ENCODE results near the gene MAP1LC3A.

The MAP1LC3A gene

GRCh38 chr20:34529742-34530141 is 28.8 kb upstream of the MAP1LC3A start:
- Histone ChIP-seq H3K9ac (ENCODE audit: low read depth in 1 of 2, low read length in 2 of 2) (no peak overlapping the region), H3K27ac (ENCODE audit: low read depth in 2 of 2, low read length in 2 of 2) (no peak overlapping the region), H3K36me3 (ENCODE audit: control insufficient read depth in 2 of 2, insufficient read depth in 2 of 2, low read length in 2 of 2) (peaks cover 56 to 69% of the 10 kb centered on the region in 2 donors), H3K4me1 (ENCODE audit: control insufficient read depth in 2 of 2, insufficient read depth in 2 of 2, low read length in 2 of 2) (peaks cover 17 to 23% of the 10 kb centered on the region in 2 donors), H3K27me3 (ENCODE audit: control insufficient read depth in 2 of 2, insufficient read depth in 2 of 2, low read length in 2 of 2) (no peaks in the 10 kb centered on the region), H3K4me3 (ENCODE audit: low read length in 2 of 2) (no peak overlapping the region), H3K9me3 (ENCODE audit: control insufficient read depth in 2 of 2, low read length in 2 of 2) (no peaks in the 10 kb centered on the region)

GRCh38 chr20:34530342-34530741 is 28.2 kb upstream of the MAP1LC3A start:
- Histone ChIP-seq H3K27me3 (ENCODE audit: control insufficient read depth in 2 of 2, insufficient read depth in 2 of 2, low read length in 2 of 2) (no peaks in the 10 kb centered on the region), H3K4me3 (ENCODE audit: low read length in 2 of 2) (no peak overlapping the region), H3K9ac (ENCODE audit: low read depth in 1 of 2, low read length in 2 of 2) (no peak overlapping the region), H3K36me3 (ENCODE audit: control insufficient read depth in 2 of 2, insufficient read depth in 2 of 2, low read length in 2 of 2) (peaks cover 62 to 75% of the 10 kb centered on the region in 2 donors), H3K4me1 (ENCODE audit: control insufficient read depth in 2 of 2, insufficient read depth in 2 of 2, low read length in 2 of 2) (peaks cover 14 to 18% of the 10 kb centered on the region in 2 donors), H3K9me3 (ENCODE audit: control insufficient read depth in 2 of 2, low read length in 2 of 2) (no peaks in the 10 kb centered on the region), H3K27ac (ENCODE audit: low read depth in 2 of 2, low read length in 2 of 2) (no peak overlapping the region)

- H3K27me3 ChIP-seq (ENCODE audit: control insufficient read depth in 2 of 2, insufficient read depth in 2 of 2, low read length in 2 of 2) = no peaks in the 10 kb centered on the region
- H3K9me3 ChIP-seq (ENCODE audit: control insufficient read depth in 2 of 2, low read length in 2 of 2) = no peaks in the 10 kb centered on the region
- peaks cover 70 to 83% of the 10 kb centered on the region in 2 donors for H3K36me3 ChIP-seq (ENCODE audit: control insufficient read depth in 2 of 2, insufficient read depth in 2 of 2, low read length in 2 of 2)
- H3K9ac ChIP-seq (ENCODE audit: low read depth in 1 of 2, low read length in 2 of 2) = no peak overlapping the region
- no peak overlapping the region for H3K27ac ChIP-seq (ENCODE audit: low read depth in 2 of 2, low read length in 2 of 2)
- peaks cover 1 to 5% of the 10 kb centered on the region in 2 donors for H3K4me1 ChIP-seq (ENCODE audit: control insufficient read depth in 2 of 2, insufficient read depth in 2 of 2, low read length in 2 of 2)
- no peak overlapping the region for H3K4me3 ChIP-seq (ENCODE audit: low read length in 2 of 2)
Observed at GRCh38 chr20:34531608-34532265, 26.8 kb upstream of the MAP1LC3A start.

DNA sequence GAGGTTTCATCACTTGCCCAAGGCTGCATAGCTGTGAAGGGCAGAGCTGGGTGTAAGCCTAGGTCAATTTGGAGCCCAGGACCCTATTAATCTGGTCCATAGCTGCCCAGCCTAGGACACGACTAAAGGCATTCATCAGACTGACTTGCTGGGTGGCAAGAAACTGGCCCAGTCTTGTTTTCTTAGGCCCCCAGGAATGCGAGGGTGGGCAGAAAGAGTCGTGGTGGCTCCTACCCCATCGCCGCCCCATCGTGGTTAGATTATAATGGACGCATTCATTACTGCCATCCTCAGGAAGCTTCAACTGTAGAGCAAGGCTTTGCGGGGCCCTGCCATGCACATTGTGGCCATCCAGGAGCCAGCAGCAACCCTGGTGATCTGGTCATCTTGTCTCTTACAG is 26.2 kb upstream of the MAP1LC3A start:
- Histone ChIP-seq H3K27me3 (ENCODE audit: control insufficient read depth in 2 of 2, insufficient read depth in 2 of 2, low read length in 2 of 2) (no peaks in the 10 kb centered on the region), H3K9ac (ENCODE audit: low read depth in 1 of 2, low read length in 2 of 2) (no peak overlapping the region), H3K4me3 (ENCODE audit: low read length in 2 of 2) (no peak overlapping the region), H3K4me1 (ENCODE audit: control insufficient read depth in 2 of 2, insufficient read depth in 2 of 2, low read length in 2 of 2) (peaks cover 0 to 5% of the 10 kb centered on the region in 2 donors), H3K36me3 (ENCODE audit: control insufficient read depth in 2 of 2, insufficient read depth in 2 of 2, low read length in 2 of 2) (peaks cover 69 to 83% of the 10 kb centered on the region in 2 donors), H3K27ac (ENCODE audit: low read depth in 2 of 2, low read length in 2 of 2) (no peak overlapping the region), H3K9me3 (ENCODE audit: control insufficient read depth in 2 of 2, low read length in 2 of 2) (no peaks in the 10 kb centered on the region)

GRCh38 chr20:34532756-34533155 is 25.8 kb upstream of the MAP1LC3A start:
- Histone ChIP-seq H3K36me3 (ENCODE audit: control insufficient read depth in 2 of 2, insufficient read depth in 2 of 2, low read length in 2 of 2) (peaks cover 65 to 83% of the 10 kb centered on the region in 2 donors), H3K9me3 (ENCODE audit: control insufficient read depth in 2 of 2, low read length in 2 of 2) (no peaks in the 10 kb centered on the region), H3K27me3 (ENCODE audit: control insufficient read depth in 2 of 2, insufficient read depth in 2 of 2, low read length in 2 of 2) (no peaks in the 10 kb centered on the region), H3K4me1 (ENCODE audit: control insufficient read depth in 2 of 2, insufficient read depth in 2 of 2, low read length in 2 of 2) (peaks cover 0 to 5% of the 10 kb centered on the region in 2 donors), H3K4me3 (ENCODE audit: low read length in 2 of 2) (no peak overlapping the region), H3K9ac (ENCODE audit: low read depth in 1 of 2, low read length in 2 of 2) (no peak overlapping the region), H3K27ac (ENCODE audit: low read depth in 2 of 2, low read length in 2 of 2) (no peak overlapping the region)

DNA sequence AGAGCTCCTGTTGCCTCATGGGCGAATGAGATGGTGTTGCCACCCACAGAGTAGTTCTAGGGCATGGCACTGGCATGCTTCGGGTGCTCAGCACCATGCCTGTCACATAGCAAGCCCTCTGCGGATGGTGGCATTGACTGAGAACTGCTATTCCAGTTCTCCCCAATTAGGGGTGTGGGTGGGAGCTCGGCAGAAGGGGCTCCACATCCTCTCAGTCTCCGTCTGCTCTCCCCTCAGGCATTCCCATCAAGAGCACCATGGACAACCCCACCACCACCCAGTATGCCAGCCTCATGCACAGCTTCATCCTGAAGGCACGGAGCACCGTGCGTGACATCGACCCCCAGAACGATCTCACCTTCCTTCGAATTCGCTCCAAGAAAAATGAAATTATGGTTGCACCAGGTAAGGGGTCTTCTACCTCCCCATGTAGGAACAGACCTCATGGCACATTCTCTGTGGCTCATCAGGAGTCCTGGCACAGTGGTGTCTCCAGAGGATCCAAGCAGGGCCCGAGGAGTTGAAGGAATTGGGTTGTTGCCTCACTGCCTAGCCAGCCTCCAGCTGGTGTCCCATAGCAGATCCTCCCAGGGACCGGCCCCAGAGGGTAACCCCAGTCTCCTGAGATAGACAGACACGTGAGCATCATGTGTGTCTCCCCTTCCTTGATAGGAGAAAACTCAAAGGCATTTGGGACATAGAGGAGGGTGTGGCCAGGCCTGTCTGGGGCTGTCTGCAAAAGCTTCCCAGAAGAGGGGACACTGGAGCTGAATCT is 23.9 kb upstream of the MAP1LC3A start:
- Histone ChIP-seq H3K9me3 (ENCODE audit: control insufficient read depth in 2 of 2, low read length in 2 of 2) (no peaks in the 10 kb centered on the region), H3K27me3 (ENCODE audit: control insufficient read depth in 2 of 2, insufficient read depth in 2 of 2, low read length in 2 of 2) (no peaks in the 10 kb centered on the region), H3K4me3 (ENCODE audit: low read length in 2 of 2) (no peak overlapping the region), H3K27ac (ENCODE audit: low read depth in 2 of 2, low read length in 2 of 2) (no peak overlapping the region), H3K4me1 (ENCODE audit: control insufficient read depth in 2 of 2, insufficient read depth in 2 of 2, low read length in 2 of 2) (no peaks in the 10 kb centered on the region), H3K9ac (ENCODE audit: low read depth in 1 of 2, low read length in 2 of 2) (no peak overlapping the region), H3K36me3 (ENCODE audit: control insufficient read depth in 2 of 2, insufficient read depth in 2 of 2, low read length in 2 of 2) (peaks cover 66 to 79% of the 10 kb centered on the region in 2 donors)

DNA sequence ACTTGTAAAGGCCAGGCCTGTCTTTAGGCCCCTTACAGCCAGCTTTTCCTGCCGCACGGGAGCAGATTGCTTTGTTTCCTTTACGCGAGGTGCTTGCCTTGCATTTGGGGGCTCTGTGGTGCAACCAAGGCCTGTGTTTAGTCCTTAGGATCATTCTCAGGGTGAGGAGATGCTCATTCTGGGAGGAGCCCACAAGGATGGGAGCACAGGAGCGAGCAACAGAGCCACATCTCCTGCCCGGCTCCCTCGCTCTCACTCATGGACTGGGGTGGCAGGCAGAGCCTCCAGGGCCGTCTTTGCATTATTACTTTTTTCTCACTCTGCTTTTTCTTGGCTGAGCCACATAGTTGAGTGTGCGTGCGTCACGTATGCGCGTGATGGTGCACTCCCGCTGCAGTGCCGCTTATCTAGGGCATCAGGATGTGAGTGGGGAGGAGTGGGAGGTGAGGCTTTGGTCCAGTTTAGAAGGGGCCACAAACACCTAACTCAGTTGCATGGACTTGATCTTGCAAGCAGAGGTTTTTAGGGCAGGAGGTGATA is 23.1 kb upstream of the MAP1LC3A start:
- no peak overlapping the region for H3K4me3 ChIP-seq (ENCODE audit: low read length in 2 of 2)
- no peaks in the 10 kb centered on the region for H3K4me1 ChIP-seq (ENCODE audit: control insufficient read depth in 2 of 2, insufficient read depth in 2 of 2, low read length in 2 of 2)
- H3K36me3 ChIP-seq (ENCODE audit: control insufficient read depth in 2 of 2, insufficient read depth in 2 of 2, low read length in 2 of 2) = peaks cover 64 to 75% of the 10 kb centered on the region in 2 donors
- H3K9ac ChIP-seq (ENCODE audit: low read depth in 1 of 2, low read length in 2 of 2) = no peak overlapping the region
- H3K27me3 ChIP-seq (ENCODE audit: control insufficient read depth in 2 of 2, insufficient read depth in 2 of 2, low read length in 2 of 2) = no peaks in the 10 kb centered on the region
- no peak overlapping the region for H3K27ac ChIP-seq (ENCODE audit: low read depth in 2 of 2, low read length in 2 of 2)
- no peaks in the 10 kb centered on the region for H3K9me3 ChIP-seq (ENCODE audit: control insufficient read depth in 2 of 2, low read length in 2 of 2)

- Histone ChIP-seq H3K9ac (ENCODE audit: low read depth in 1 of 2, low read length in 2 of 2) (no peak overlapping the region), H3K4me3 (ENCODE audit: low read length in 2 of 2) (no peak overlapping the region), H3K36me3 (ENCODE audit: control insufficient read depth in 2 of 2, insufficient read depth in 2 of 2, low read length in 2 of 2) (peaks cover 64 to 75% of the 10 kb centered on the region in 2 donors), H3K27me3 (ENCODE audit: control insufficient read depth in 2 of 2, insufficient read depth in 2 of 2, low read length in 2 of 2) (no peaks in the 10 kb centered on the region), H3K9me3 (ENCODE audit: control insufficient read depth in 2 of 2, low read length in 2 of 2) (no peaks in the 10 kb centered on the region), H3K4me1 (ENCODE audit: control insufficient read depth in 2 of 2, insufficient read depth in 2 of 2, low read length in 2 of 2) (no peaks in the 10 kb centered on the region), H3K27ac (ENCODE audit: low read depth in 2 of 2, low read length in 2 of 2) (no peak overlapping the region)
Observed at GRCh38 chr20:34535857-34536256, 22.7 kb upstream of the MAP1LC3A start.

GRCh38 chr20:34536798-34537394 is 21.6 kb upstream of the MAP1LC3A start:
- Histone ChIP-seq H3K4me1 (ENCODE audit: control insufficient read depth in 2 of 2, insufficient read depth in 2 of 2, low read length in 2 of 2) (no peaks in the 10 kb centered on the region), H3K9me3 (ENCODE audit: control insufficient read depth in 2 of 2, low read length in 2 of 2) (no peaks in the 10 kb centered on the region), H3K9ac (ENCODE audit: low read depth in 1 of 2, low read length in 2 of 2) (no peak overlapping the region), H3K36me3 (ENCODE audit: control insufficient read depth in 2 of 2, insufficient read depth in 2 of 2, low read length in 2 of 2) (peaks cover 65 to 75% of the 10 kb centered on the region in 2 donors), H3K27me3 (ENCODE audit: control insufficient read depth in 2 of 2, insufficient read depth in 2 of 2, low read length in 2 of 2) (no peaks in the 10 kb centered on the region), H3K4me3 (ENCODE audit: low read length in 2 of 2) (no peak overlapping the region), H3K27ac (ENCODE audit: low read depth in 2 of 2, low read length in 2 of 2) (no peak overlapping the region)

DNA sequence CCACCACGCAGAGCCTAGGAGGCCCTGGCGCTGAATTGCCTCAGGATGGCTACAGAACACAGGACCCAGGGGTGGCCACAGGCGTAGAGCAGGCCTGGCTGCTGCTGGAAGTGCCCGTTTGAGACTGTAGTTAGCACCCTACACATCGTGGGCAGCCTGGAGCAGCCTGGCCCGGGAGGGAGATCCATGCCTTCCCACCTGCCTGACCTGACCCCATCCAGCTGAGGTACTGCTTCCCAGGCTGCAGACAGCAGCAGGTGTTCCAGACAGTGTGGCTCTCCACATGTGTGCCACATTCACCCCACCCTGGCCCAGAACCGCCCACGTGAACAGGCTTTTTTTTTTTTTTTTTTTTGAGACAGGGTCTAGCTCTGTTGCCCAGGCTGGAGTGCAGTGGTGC is 20.9 kb upstream of the MAP1LC3A start:
- Histone ChIP-seq H3K27me3 (ENCODE audit: control insufficient read depth in 2 of 2, insufficient read depth in 2 of 2, low read length in 2 of 2) (no peaks in the 10 kb centered on the region), H3K9me3 (ENCODE audit: control insufficient read depth in 2 of 2, low read length in 2 of 2) (no peaks in the 10 kb centered on the region), H3K36me3 (ENCODE audit: control insufficient read depth in 2 of 2, insufficient read depth in 2 of 2, low read length in 2 of 2) (peaks cover 62 to 75% of the 10 kb centered on the region in 2 donors), H3K9ac (ENCODE audit: low read depth in 1 of 2, low read length in 2 of 2) (no peak overlapping the region), H3K4me3 (ENCODE audit: low read length in 2 of 2) (no peak overlapping the region), H3K4me1 (ENCODE audit: control insufficient read depth in 2 of 2, insufficient read depth in 2 of 2, low read length in 2 of 2) (no peaks in the 10 kb centered on the region), H3K27ac (ENCODE audit: low read depth in 2 of 2, low read length in 2 of 2) (no peak overlapping the region)

All from mucosa of rectum (tissue), 2 donors.